Transverse colon (tissue), 4 donors: ENCODE results near the gene TFEB.

Experiments
- CTCF ChIP-seq, 5 experiments: fragments of 200-600 bp in 3 of 5; fragments of 450-650 bp in 2 of 5; sonication (generic) in 3 of 5; IDR thresholded peaks; 1 replicate in 2 of 5; 2 replicates in 3 of 5; pipeline ENCODE4 v1.5.1; 2016 to 2017; ENCODE audit warnings: antibody characterized with exemption in 5 of 5, inconsistent platforms in 3 of 5, mild to moderate bottlenecking in 2 of 5, moderate library complexity in 1 of 5
- EP300 ChIP-seq: sonication (generic); formaldehyde crosslinking; IDR thresholded peaks from one replicate; pipeline ENCODE4 v1.6.1; 2017; ENCODE audit warnings: antibody characterized with exemption, low read depth
- POLR2A ChIP-seq: fragments of 450-650 bp; IDR thresholded peaks from one replicate; pipeline ENCODE4 v1.6.1; 2016; ENCODE audit warnings: antibody characterized with exemption, mild to moderate bottlenecking, moderate library complexity
- POLR2AphosphoS5 ChIP-seq, 3 donors: sonication (generic); formaldehyde crosslinking; IDR thresholded peaks; one replicate each; pipeline ENCODE4 v1.6.1; 2016; ENCODE audit warnings: antibody characterized with exemption in 3 of 3

- TF ChIP-seq CTCF (IDR thresholded peaks at IDR 0.05) (no peak), EP300 (no peak), POLR2A (no peak), POLR2AphosphoS5 (IDR thresholded peaks at IDR 0.05) (no peak)
These were observed 79.8 kb downstream of the TFEB start for GRCh38 chr6:41655646-41656001.
